ENCODE results near the gene RBMY1J. TPM values are rescaled to one million over a fixed set of nuclear protein-coding genes. Genes with fewer than 3 reads are reported as not detected.
"Not testable (repeated sequence)": the region's sequence is repeated elsewhere in the genome, so short reads cannot be mapped to it uniquely, and the experiment has no call there.

The RBMY1J gene
- total RNA-seq = not detected

DNA sequence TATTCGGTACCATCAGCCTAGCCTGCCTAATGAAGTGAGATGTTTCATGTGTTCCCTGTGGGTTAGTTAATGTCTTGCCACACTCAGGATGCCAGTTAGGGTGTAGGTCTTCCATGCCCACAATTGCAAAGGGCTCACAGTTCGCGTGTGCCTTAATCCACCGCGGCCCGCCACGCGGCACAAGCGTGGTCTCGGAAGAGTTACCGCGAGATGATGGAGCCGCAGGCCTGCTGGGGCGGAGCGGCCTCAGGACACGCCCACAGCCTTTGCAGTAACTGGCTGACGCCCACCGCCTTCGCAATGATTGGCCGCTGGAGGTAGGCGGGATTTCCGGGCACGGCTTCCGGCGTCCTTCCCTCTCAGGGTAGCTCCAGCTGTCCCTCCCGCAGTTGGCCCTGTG lies at the start of gene RBMY1J:
TSS of gene RBMY1J (plus strand) at position 301 of the 400 bp plus-strand sequence. CDS start 2,038 bp downstream, outside the sequence.
- H3K27me3 ChIP-seq (replicated peaks; ENCODE audit: insufficient read depth); H3K27ac ChIP-seq; H3K4me3 ChIP-seq; H3K36me3 ChIP-seq; ATAC-seq (ENCODE audit: insufficient number of reproducible peaks, low FRiP score, low read depth); H3K9me3 ChIP-seq; H3K4me1 ChIP-seq (ENCODE audit: control insufficient read depth in 1 of 2, low read depth in 2 of 2); DNase-seq (ENCODE audit: low spot score): not testable (repeated sequence)

DNA sequence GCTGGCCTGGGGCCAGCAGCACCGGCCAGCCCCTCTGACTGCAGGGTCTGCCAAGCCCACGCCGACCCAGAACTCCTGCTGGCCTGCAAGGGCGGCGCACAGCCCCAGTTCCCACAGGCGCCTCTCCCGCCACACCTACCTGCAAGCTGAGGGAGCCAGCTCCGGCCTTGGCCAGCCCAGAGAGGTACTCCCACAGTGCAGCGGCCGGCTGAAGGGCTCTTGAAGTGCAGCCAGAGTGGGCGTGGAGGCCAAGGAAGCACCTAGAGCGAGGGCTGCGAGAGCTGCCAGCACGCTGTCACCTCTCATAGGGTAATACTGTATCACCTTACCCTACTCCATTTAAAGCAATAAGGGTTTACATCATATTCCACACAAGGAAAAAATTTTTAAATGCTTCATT lies 35.8 kb upstream of the RBMY1J start:
- TF ChIP-seq, protein P1, sequence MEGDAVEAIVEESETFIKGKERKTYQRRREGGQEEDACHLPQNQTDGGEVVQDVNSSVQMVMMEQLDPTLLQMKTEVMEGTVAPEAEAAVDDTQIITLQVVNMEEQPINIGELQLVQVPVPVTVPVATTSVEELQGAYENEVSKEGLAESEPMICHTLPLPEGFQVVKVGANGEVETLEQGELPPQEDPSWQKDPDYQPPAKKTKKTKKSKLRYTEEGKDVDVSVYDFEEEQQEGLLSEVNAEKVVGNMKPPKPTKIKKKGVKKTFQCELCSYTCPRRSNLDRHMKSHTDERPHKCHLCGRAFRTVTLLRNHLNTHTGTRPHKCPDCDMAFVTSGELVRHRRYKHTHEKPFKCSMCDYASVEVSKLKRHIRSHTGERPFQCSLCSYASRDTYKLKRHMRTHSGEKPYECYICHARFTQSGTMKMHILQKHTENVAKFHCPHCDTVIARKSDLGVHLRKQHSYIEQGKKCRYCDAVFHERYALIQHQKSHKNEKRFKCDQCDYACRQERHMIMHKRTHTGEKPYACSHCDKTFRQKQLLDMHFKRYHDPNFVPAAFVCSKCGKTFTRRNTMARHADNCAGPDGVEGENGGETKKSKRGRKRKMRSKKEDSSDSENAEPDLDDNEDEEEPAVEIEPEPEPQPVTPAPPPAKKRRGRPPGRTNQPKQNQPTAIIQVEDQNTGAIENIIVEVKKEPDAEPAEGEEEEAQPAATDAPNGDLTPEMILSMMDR (IDR thresholded peaks at IDR 0.05) = no peak
- Histone ChIP-seq H3K9me3 (no peaks in the 10 kb centered on the region), H3K4me3 (no peak overlapping the region), H3K27ac (no peak overlapping the region), H3K27me3 (replicated peaks; ENCODE audit: insufficient read depth) (no peaks in the 10 kb centered on the region), H3K36me3 (no peaks in the 10 kb centered on the region), H3K4me1 (ENCODE audit: control insufficient read depth in 1 of 2, low read depth in 2 of 2) (no peaks in the 10 kb centered on the region)
- DNase-seq (ENCODE audit: low spot score) = no peak
- no peak for ATAC-seq (ENCODE audit: insufficient number of reproducible peaks, low FRiP score, low read depth)

DNA sequence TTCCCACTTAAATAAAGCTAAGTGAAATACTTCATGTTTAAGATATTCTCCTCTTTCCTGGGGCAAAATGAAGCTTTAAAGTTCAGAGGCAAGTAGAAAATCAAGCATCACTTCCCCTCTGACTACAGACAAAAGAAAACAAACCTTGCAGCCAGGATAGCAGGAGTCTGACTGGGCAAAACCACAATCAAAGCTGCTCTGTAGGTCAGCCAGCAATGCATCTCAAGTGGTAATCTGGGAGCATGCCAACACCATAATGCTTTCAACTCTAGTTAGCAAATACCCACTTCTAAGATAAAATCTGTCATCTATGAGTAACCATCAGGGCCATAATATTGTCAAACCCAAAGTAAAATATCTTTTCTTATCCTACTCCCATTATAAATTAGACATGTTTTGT lies 32.6 kb upstream of the RBMY1J start:
- Histone ChIP-seq H3K9me3 (no peaks in the 10 kb centered on the region), H3K36me3 (no peaks in the 10 kb centered on the region), H3K4me3 (no peak overlapping the region), H3K4me1 (ENCODE audit: control insufficient read depth in 1 of 2, low read depth in 2 of 2) (no peaks in the 10 kb centered on the region), H3K27ac (no peak overlapping the region), H3K27me3 (replicated peaks; ENCODE audit: insufficient read depth) (no peaks in the 10 kb centered on the region)
- DNase-seq (ENCODE audit: low spot score) (no peak), ATAC-seq (ENCODE audit: insufficient number of reproducible peaks, low FRiP score, low read depth) (no peak)
- TF ChIP-seq, protein P1 (IDR thresholded peaks at IDR 0.05) = no peak

DNA sequence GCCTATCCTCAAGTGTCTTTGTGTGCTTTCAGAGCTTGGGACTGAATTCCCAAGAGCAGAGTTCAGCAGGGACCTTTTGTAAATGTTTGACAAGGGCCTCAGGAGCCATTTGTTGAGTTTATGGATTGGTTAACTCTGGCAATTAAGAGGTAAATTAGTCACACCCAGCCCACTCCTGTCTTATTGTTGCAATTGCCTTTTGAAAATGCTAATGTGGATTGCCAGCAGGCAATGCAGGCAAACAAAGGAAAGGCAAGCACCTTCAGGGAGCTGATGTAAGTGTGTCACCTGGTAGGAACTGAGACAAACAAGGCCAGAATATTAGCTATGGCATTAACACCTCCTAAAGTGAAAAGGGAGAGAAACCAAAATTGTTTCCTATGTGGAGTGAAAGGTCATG lies 29.7 kb upstream of the RBMY1J start:
- TF ChIP-seq, protein P1 (IDR thresholded peaks at IDR 0.05) = no peak
- no peak overlapping the region for H3K27ac ChIP-seq
- H3K4me3 ChIP-seq = no peak overlapping the region
- DNase-seq (ENCODE audit: low spot score) = no peak
- no peaks in the 10 kb centered on the region for H3K4me1 ChIP-seq (ENCODE audit: control insufficient read depth in 1 of 2, low read depth in 2 of 2)
- no peak for ATAC-seq (ENCODE audit: insufficient number of reproducible peaks, low FRiP score, low read depth)
- H3K36me3 ChIP-seq = no peaks in the 10 kb centered on the region
- H3K27me3 ChIP-seq (replicated peaks; ENCODE audit: insufficient read depth) = no peaks in the 10 kb centered on the region
- no peaks in the 10 kb centered on the region for H3K9me3 ChIP-seq

DNA sequence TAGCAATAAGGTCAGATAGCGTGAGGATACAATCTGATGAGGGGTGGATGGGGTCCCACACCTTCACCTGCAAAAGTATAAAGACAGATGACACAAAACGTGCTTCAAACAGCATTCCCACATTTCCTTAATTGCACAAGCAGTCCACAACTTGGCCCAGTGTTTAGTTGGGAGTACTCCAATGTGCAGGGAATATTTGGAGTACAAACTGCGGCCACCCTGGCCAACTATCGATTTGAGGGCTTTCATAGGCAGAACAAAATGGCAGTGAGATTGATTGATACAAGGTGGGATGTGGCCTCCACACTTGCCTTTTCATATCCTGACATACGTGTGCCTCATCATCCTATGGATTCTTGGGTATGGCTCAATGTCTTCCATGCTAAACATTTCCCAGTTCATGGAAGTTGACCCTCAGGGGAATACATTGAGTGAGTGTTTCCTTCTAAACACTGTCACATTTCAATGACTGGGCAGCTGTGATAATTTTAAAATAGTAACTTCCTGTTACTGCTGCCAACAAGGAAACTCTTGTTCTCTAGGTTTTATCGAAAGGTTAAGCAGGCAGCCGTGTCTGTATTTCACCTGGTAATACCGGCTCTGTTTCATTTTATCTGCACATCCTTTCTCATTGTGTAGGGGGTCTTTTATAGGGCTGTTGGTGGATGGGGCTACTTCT lies 41.6 kb downstream of the RBMY1J start:
- not testable (repeated sequence) for H3K4me1 ChIP-seq (ENCODE audit: control insufficient read depth in 1 of 2, low read depth in 2 of 2); H3K27me3 ChIP-seq (replicated peaks; ENCODE audit: insufficient read depth); H3K9me3 ChIP-seq; H3K27ac ChIP-seq; H3K4me3 ChIP-seq; DNase-seq (ENCODE audit: low spot score); ATAC-seq (ENCODE audit: insufficient number of reproducible peaks, low FRiP score, low read depth); H3K36me3 ChIP-seq

DNA sequence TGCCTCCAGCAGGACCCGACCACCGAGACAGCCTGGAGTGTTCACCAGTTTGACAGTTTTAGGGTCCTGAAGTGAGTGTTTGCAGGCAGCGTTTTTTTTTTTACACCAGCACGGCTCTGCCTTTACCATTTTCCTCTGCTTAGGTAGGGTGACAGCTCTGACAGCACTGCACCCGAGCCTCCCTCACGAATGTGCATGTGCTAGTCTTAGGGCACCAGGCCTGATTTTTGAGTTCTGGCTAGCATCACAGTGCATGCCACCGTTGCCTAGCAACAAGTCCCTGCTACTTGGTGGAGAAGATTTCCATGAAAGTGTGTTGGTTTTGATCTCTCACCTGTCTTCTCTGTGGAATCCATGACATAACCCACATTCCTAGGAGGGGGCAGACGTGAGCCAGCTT lies 52.3 kb downstream of the RBMY1J start:
- not testable (repeated sequence) for H3K4me1 ChIP-seq (ENCODE audit: control insufficient read depth in 1 of 2, low read depth in 2 of 2); ATAC-seq (ENCODE audit: insufficient number of reproducible peaks, low FRiP score, low read depth); H3K27ac ChIP-seq; H3K4me3 ChIP-seq; DNase-seq (ENCODE audit: low spot score); H3K27me3 ChIP-seq (replicated peaks; ENCODE audit: insufficient read depth); H3K36me3 ChIP-seq; H3K9me3 ChIP-seq

DNA sequence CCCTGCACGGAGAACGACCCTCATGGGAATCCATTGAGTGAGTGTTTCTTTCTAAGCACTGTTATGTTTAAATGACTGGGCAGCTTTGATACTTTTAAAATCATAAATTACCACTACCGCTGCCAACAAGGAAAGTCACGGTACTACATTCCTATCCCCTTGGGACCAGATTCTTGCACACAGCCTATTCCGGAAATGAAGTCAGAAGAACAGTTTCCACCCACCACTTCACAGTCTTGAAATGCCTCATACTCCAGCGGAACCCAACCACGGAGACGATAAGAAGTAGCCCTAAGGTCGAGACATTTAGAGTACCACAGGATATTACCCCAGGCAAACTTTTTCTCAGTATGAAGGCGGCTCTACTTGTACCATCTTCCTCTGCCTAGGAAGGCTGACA lies 58.8 kb downstream of the RBMY1J start:
- H3K4me3 ChIP-seq; DNase-seq (ENCODE audit: low spot score); ATAC-seq (ENCODE audit: insufficient number of reproducible peaks, low FRiP score, low read depth); H3K9me3 ChIP-seq; H3K4me1 ChIP-seq (ENCODE audit: control insufficient read depth in 1 of 2, low read depth in 2 of 2); H3K36me3 ChIP-seq; H3K27ac ChIP-seq; H3K27me3 ChIP-seq (replicated peaks; ENCODE audit: insufficient read depth): not testable (repeated sequence)

Other genes starting within 250 kb of the RBMY1J start
- gene RBMY1F, start 220.5 kb upstream of the RBMY1J start, total RNA-seq = not detected